Fibroblast of lung (primary cell): Measurements from ENCODE around the gene ARPC5L. TPM values are rescaled to one million over a fixed set of nuclear protein-coding genes. Genes with fewer than 3 reads are reported as not detected.
"Not testable (repeated sequence)": the region's sequence is repeated elsewhere in the genome, so short reads cannot be mapped to it uniquely, and the experiment has no call there.

Experiments used
- DNase-seq, 2 donors: peaks; one replicate each; pipeline versions ENCODE4 v3.0.0 to v3.0.0-alpha.2; 2010; ENCODE audit warnings: low read depth in 2 of 2
- H2AFZ ChIP-seq: 2 replicates; pipeline ENCODE4 v1.5.1; 2012; ENCODE audit warnings: low read length, control low read depth, inconsistent platforms
- H3K27ac ChIP-seq: 2 replicates; pipeline ENCODE4 v1.5.1; 2011; ENCODE audit warnings: low read length, control low read depth; ENCODE audit not compliant: insufficient read depth
- H3K27me3 ChIP-seq: 2 replicates; pipeline ENCODE4 v1.5.1; 2011; ENCODE audit warnings: mild to moderate bottlenecking, low read length; ENCODE audit not compliant: control insufficient read depth, insufficient read depth
- H3K36me3 ChIP-seq: 2 replicates; pipeline ENCODE4 v1.5.1; 2011; ENCODE audit warnings: low read length; ENCODE audit not compliant: control insufficient read depth, insufficient read depth
- H3K4me1 ChIP-seq: 2 replicates; pipeline ENCODE4 v1.5.1; 2011; ENCODE audit warnings: low read length; ENCODE audit not compliant: control insufficient read depth, insufficient read depth; ENCODE audit errors: extremely low read depth
- H3K4me2 ChIP-seq: 2 replicates; pipeline ENCODE4 v1.5.1; 2011; ENCODE audit warnings: low read length, control low read depth; ENCODE audit not compliant: insufficient read depth; ENCODE audit errors: extremely low read depth
- H3K4me3 ChIP-seq, 4 experiments: fragments of 200-600 bp in 1 of 4; sonication (generic) in 1 of 4; replicated peaks in 1 of 4; 2 replicates each; pipeline ENCODE4 v1.5.1; 2011 to 2016; ENCODE audit warnings: low read length in 4 of 4, low read depth in 3 of 4, mild to moderate bottlenecking in 3 of 4, control low read depth in 2 of 4, inconsistent platforms in 1 of 4, mixed read lengths in 1 of 4; ENCODE audit not compliant: insufficient read depth in 1 of 4; ENCODE audit errors: control extremely low read depth in 1 of 4
- H3K79me2 ChIP-seq: 2 replicates; pipeline ENCODE4 v1.5.1; 2012; ENCODE audit warnings: mild to moderate bottlenecking, low read length, inconsistent platforms; ENCODE audit not compliant: control insufficient read depth, insufficient read depth
- H3K9ac ChIP-seq: 2 replicates; pipeline ENCODE4 v1.5.1; 2011; ENCODE audit warnings: mild to moderate bottlenecking, low read length, control low read depth; ENCODE audit not compliant: insufficient read depth
- H3K9me3 ChIP-seq: 2 replicates; pipeline ENCODE4 v1.5.1; 2012; ENCODE audit warnings: low read depth, low read length; ENCODE audit not compliant: control insufficient read depth, insufficient read depth
- H4K20me1 ChIP-seq: 2 replicates; pipeline ENCODE4 v1.5.1; 2011; ENCODE audit warnings: low read length; ENCODE audit not compliant: control insufficient read depth, insufficient read depth; ENCODE audit errors: extremely low read depth
- CTCF ChIP-seq, 2 donors: IDR thresholded peaks in 1 of 2; conservative IDR thresholded peaks in 1 of 2; 1 replicate in 1 of 2; 2 replicates in 1 of 2; pipeline ENCODE4 v1.5.1; 2011 to 2012; ENCODE audit warnings: low read length in 2 of 2, control low read depth in 1 of 2, inconsistent platforms in 1 of 2, low read depth in 1 of 2, mild to moderate bottlenecking in 1 of 2
- EZH2 ChIP-seq: IDR thresholded peaks from 2 replicates; pipeline ENCODE4 v1.5.1; 2012; ENCODE audit warnings: low read length, control low read depth, mild to moderate bottlenecking; ENCODE audit errors: missing control alignments
- polyA plus RNA-seq, 2 donors: library from polyadenylated mRNA; depleted of rRNA in 1 of 2; stranded (reverse) in 1 of 2; unstranded in 1 of 2; fragments of >200 nt; gene quantifications; 2 replicates each; pipeline ENCODE4 v1.2.1, GENCODE V29; 2011 to 2012; ENCODE audit warnings: missing spikeins in 1 of 2
- total RNA-seq: library from RNA; depleted of rRNA; stranded (reverse); fragments of >200 nt; gene quantifications from 2 replicates; pipeline ENCODE4 v1.2.1, GENCODE V29; 2014

ARPC5L gene
- total and polyA plus RNA-seq, 2 donors (not counting 1 experiment from before 2014, with no cell fraction given) = 13.2 to 48.9 TPM

- Histone ChIP-seq H3K4me3 (no peak overlapping the region), H4K20me1 (no peaks in the 10 kb centered on the region), H3K27ac (no peak overlapping the region), H2AFZ (no peak overlapping the region), H3K9me3 (no peaks in the 10 kb centered on the region), H3K79me2 (no peaks in the 10 kb centered on the region), H3K4me2 (no peak overlapping the region), H3K27me3 (no peaks in the 10 kb centered on the region), H3K4me1 (no peaks in the 10 kb centered on the region), H3K36me3 (no peaks in the 10 kb centered on the region), H3K9ac (no peak overlapping the region)
- DNase-seq = no peak
- TF ChIP-seq CTCF (conservative IDR thresholded peaks at IDR 0.05 in 1 of 2, IDR thresholded peaks at IDR 0.05 in 1 of 2; ENCODE audit: low read depth in 1 of 2, low read length in 2 of 2) = no peak
- no peak for TF ChIP-seq EZH2
These were observed 20.7 kb upstream of the ARPC5L start for GRCh38 chr9:124841075-124841821.

GRCh38 chr9:124843456-124844034 lies 18.4 kb upstream of the ARPC5L start:
- Histone ChIP-seq H3K4me2 (no peak overlapping the region), H3K9me3 (no peaks in the 10 kb centered on the region), H3K36me3 (no peaks in the 10 kb centered on the region), H2AFZ (no peak overlapping the region), H4K20me1 (no peaks in the 10 kb centered on the region), H3K79me2 (no peaks in the 10 kb centered on the region), H3K4me3 (no peak overlapping the region), H3K4me1 (no peaks in the 10 kb centered on the region), H3K9ac (no peak overlapping the region), H3K27me3 (no peaks in the 10 kb centered on the region), H3K27ac (no peak overlapping the region)
- no peak for DNase-seq
- TF ChIP-seq CTCF (conservative IDR thresholded peaks at IDR 0.05 in 1 of 2, IDR thresholded peaks at IDR 0.05 in 1 of 2; ENCODE audit: low read depth in 1 of 2, low read length in 2 of 2) (no peak), EZH2 (no peak)

- H4K20me1 ChIP-seq = no peaks in the 10 kb centered on the region
- H3K27ac ChIP-seq = no peak overlapping the region
- no peaks in the 10 kb centered on the region for H3K79me2 ChIP-seq
- no peak overlapping the region for H3K4me3 ChIP-seq
- no peak overlapping the region for H3K4me2 ChIP-seq
- no peak overlapping the region for H2AFZ ChIP-seq
- TF ChIP-seq EZH2 (no peak), CTCF (conservative IDR thresholded peaks at IDR 0.05 in 1 of 2, IDR thresholded peaks at IDR 0.05 in 1 of 2; ENCODE audit: low read depth in 1 of 2, low read length in 2 of 2) (no peak)
- no peaks in the 10 kb centered on the region for H3K9me3 ChIP-seq
- no peaks in the 10 kb centered on the region for H3K27me3 ChIP-seq
- H3K9ac ChIP-seq = no peak overlapping the region
- no peaks in the 10 kb centered on the region for H3K36me3 ChIP-seq
- DNase-seq = no peak
- H3K4me1 ChIP-seq = no peaks in the 10 kb centered on the region
These were observed 17.6 kb upstream of the ARPC5L start for GRCh38 chr9:124844291-124844690.

GRCh38 chr9:124846467-124846866 lies 15.5 kb upstream of the ARPC5L start:
- H4K20me1 ChIP-seq, H3K9me3 ChIP-seq, DNase-seq, H3K27ac ChIP-seq, H3K4me2 ChIP-seq, H3K79me2 ChIP-seq, H3K9ac ChIP-seq, H3K4me1 ChIP-seq, H3K36me3 ChIP-seq, H3K4me3 ChIP-seq, H3K27me3 ChIP-seq, H2AFZ ChIP-seq: not testable (repeated sequence)
